GM15510 (cell line): ENCODE results near the gene ADAM12.

ENCODE experiments used
- POLR2A ChIP-seq: IDR thresholded peaks from 3 replicates; pipeline ENCODE4 v1.6.1; 2011; ENCODE audit warnings: borderline replicate concordance; ENCODE audit not compliant: insufficient read length; ENCODE audit errors: extremely low read depth

ADAM12 gene

DNA sequence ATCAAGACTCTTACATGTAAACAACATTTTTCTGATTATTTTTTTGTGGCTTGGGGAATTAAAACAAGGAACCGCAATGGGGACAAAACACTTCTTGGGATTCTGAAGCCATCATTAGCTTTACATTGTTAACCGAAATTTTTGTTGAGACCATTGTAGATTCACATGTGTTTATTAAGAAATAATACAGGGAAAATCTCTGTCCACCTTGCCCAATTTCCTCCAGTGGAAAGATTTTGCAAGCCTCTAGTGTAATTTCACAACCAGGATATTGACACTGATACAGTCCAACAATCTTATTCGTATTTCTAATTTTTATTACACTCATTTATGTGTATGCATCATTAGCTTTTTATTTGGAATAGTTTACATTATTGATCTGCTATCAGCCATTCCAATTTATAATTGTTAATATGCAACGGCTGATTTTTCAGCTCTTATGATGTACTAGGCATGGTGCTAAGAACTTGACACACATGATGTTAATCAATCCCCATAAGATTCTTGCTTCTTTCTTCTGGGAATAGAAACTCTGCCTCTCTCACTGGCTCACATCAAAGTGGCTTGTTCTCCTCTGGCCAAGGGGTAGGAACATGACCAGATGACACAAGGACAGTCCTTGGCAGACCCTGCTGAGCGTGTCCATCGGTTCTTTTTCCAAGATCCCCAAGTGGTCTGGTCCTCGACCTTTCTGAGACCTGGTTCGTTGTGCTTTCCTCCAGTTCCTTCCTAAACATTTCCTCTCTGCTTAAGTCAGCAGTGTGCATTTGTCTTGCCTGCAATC is 137.6 kb downstream of the ADAM12 start:
- TF ChIP-seq POLR2A: no peak

DNA sequence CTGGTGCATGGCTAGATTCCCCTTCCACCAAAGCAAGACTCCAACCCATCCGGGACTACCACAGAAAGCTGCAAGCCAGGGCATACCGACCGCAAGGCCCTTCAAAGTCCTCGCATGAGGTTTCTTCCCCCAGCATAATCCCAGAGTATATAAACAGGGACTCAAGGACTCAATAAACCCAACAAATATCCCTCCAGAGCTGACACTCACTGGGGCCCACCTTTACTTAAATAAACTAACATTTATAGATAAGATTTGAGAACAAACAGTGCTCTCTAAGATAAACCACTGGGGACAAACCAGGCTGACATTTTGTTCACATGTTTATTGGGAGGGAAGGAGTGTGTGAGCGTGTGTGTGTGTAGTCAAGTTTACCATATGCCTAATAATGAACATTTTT is 138.2 kb downstream of the ADAM12 start:
- TF ChIP-seq POLR2A: no peak

DNA sequence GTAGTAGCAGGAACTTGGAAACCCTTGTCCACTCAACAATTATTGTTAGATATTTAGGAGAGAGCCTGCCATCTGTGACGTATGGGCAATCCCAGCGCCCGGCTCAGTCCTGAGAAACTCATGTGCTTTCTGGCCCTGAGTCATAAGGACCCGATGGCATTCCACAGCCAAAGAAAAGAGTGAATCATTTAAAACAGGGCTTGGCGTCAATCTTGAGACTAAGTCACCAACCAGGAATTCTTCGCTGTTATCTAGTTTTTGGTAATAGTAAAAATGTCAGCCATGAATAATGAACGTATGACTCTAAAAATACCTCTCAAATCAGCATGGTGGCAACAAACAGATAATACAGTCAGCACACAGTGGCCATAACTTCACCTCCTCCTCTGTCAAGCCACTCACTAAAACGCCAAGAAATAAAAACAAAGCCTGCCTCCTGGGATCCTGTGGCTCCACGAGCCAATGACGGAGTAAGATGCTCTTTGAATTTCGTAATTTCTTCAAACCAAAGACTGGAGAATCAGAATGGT is 140.8 kb downstream of the ADAM12 start:
- no peak for TF ChIP-seq POLR2A

DNA sequence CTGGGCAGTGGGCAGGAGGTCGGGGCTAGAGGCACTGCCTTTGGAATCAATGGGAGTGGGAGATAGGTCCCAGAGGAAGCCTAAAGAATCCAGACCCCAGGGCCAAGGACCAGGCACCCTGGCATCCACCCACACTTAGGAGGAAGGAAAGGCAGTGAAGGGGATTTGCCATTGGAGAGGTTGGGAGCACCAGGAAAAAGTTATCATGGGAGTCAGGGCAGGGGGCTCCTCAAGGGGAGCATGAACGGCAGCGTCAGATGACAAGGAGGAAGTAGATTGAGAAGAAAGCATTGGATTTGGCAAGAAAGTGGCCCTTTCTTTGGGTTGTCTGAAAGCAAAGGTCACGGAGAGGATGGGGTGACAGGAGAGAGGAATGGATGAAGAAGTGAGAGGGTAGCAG is 142.8 kb downstream of the ADAM12 start:
- no peak for TF ChIP-seq POLR2A

DNA sequence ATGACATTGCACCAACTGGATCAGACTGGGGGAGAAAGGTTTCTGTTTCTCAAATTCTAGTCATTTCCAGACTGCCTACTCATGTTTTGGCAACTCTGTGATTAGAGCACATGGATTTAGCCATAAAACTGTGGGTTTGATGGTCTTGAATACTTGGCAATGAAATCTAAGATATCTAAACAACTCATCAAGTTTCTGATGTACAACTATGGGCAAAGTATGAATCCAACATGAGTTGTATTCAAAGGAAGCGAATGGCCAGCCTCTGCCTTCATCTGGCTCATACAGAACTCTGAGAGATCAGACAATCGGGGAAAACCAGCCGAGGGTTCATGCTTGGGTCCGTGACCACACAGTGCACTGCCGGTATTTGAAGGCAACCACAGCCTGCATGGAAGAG is 144.3 kb downstream of the ADAM12 start:
- TF ChIP-seq POLR2A: no peak

DNA sequence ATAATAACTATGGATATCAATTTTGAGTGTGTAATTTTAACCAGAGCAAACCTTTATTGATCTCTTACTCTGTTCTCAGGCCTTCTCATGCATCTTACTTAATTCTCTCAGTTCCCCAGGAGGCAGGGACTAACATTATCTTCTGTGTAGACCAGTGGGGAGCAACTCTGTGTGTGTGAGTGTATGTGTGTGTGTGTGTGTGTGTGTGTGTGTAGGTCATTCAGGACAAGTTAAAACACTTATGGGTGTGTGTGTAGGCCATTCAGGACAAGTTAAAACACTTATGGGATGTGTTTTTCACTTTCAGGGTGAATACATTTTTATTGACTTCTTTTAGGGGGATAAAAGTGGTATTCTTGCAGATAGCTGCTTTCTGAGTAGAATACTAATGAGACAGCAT is 145.0 kb downstream of the ADAM12 start:
- TF ChIP-seq POLR2A: no peak

DNA sequence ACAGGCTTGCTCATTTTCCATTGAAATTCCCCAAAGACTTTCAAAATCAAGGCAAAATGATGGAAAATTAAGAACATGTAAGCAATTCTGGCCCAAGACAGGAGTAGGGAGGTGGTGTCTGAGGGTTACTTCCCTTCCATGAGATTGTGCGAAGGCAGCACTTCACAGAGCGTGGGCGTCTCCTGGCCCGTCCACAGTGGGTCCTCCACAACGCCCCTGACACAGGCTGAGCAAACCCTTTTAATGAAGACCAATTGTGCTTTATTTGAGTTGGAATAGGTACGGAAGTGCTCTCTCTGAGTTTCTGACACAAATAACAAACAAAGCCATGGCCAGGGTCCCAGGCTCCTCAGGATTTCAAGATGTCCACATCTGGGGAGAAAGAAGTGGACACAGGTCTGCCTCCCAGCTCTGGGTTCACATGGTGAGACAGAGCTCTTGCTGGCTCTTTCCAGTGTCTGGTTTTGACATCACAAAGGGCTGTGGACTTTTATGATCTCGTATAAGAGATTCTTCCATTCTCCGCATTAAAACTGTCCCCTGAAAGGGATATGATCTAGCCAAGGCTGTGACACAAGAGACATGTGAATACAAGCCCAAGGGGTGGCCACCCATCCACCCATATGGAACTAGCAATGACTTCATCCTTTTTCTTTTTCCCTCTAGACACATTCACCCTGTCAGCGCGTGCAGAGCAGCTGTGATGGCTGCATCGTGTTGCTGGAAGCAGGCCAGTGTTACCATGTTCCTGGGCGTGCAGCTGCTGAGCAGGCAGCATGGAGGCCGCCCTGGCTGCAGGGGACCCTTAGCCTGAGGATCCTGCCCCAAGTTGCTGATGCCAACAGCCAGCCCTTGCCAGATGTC is 145.6 kb downstream of the ADAM12 start:
- TF ChIP-seq POLR2A: no peak

DNA sequence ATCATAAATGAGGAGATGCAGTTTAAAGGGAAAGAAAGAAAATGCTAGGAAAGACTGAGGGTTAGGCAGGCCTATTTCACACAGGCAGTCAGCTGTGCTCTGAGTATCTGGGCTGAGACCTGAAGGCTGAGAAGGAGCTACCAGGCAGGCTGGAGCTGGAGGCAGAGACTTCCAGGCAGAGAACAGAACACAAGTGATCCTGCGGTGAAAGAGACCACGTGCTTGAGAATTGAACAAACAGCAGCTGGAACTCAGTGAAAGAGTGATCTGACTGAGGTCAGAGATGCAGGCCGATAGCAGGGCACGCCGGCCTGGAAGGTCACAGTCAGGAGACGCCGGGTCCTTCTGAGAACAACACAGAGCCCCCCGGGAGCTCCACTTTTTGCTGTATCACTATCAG is 147.8 kb downstream of the ADAM12 start:
- TF ChIP-seq POLR2A: no peak

DNA sequence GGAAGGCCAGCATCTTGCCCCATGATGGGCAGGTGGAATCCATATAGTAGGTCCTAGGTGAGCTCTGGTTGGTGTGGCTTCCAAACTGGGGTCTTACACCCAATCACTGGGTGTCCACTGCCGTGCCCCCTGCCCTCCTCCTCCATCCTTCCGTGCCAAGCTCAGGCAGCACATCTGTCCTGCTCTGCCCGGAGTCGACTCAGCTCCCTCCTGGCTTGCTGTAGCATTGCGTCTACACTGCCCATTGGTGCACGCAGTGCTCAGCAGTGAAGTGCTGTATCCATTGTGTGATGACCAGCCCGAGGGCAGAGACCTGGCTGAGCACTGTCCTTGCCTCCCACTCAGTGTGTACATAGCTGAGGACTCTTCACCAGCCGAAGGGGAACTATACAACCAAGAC is 148.4 kb downstream of the ADAM12 start:
- TF ChIP-seq POLR2A: no peak

DNA sequence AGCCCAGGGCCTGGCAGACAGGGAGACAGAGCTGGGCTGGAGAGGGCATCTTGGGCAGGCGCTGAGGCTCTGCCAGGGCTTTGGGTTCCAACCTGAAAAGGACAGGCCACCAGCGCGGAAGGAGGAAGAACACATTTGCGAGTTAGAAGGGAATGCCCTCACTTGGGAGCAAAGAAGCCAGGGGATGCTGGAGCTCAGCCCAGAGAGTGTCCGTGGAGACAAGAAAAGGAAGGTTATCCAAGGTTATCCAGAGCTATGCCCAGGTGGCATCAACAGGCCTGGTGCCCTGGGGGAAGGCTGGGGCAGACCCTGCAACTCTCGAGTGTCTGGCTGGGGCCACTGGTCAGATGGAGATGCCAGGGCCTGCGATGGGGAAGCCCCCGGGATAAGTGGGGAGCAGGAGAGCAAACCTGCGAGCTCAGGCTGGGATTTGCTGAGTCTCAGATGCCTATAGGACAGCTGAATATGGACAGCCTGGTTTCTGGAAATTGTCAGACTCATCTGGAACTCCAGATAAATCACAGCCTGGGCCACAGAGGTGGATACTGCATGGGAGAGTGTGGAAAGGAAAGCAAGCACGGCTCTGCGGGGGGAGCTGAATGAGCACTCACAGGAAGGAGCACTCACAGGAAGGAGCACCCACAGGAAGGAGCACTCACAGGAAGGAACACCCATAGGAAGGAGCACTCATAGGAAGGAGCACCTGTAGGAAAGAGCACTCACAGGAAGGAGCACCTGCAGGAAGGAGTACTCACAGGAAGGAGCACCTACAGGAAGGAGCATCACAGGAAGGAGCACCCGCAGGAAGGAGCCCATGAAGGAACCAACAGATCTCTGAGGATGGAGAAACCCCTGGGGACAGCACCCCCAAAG is 152.1 kb downstream of the ADAM12 start:
- TF ChIP-seq POLR2A: no peak

DNA sequence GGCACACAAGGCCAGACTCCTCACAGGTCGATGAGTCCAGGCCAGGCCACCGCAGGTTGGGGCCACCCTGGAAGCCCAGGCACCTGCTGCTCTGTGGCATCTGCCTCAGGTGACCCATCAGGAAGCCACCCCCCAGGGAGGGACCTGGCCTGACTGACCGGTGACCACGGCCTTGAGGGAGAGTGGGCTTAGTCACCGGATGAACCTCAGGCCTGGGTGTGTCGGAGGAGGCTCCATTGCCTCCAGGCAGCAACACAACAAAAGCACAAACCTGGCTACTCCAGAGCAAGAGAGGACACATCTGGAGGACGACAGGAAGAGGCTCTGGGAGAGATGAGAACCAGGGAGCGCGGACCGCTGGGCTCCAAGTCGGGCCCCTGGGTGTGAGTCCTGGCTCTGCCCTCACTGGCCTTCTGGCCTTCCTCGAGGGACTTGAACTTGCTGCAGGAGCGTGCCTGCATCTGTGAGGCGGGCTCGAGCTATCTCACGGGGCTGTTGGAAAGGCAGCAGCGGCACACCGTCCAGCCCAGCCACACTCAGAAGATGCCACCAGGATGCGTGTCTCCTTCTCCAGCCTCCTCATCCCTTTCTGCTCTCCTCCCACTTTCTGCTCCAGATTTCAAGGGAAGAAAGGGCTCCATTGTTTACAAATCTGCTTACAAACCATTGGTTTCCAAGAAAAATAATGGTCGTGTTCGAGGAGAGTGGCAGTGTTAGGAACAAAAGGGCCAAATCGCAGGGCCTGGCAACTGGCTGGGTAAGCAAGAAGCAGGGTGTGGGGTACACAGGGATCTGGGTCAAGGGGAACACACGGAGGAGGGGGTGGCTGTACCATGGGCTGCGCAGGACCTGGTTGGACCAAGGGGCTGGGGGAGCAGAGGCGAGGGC is 152.9 kb downstream of the ADAM12 start:
- no peak for TF ChIP-seq POLR2A

DNA sequence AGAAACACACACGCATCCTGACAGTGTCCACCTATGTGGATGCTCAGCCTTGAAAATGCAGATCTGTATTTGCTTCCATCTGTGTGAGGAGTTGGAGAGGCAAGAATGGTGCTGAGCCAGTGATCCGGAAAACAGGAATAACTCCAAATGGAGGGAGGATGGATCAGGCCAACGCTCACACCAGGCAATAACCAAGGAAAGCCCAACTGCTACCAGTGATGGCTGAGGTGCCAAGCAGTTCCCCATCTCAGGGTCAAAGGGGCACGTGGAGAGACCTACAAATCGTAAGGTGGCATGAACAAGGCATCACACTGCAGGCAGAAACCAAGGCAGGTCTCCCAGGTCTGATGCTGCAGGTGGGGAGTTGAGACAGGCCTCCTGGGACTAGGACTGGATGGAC is 153.6 kb downstream of the ADAM12 start:
- no peak for TF ChIP-seq POLR2A

DNA sequence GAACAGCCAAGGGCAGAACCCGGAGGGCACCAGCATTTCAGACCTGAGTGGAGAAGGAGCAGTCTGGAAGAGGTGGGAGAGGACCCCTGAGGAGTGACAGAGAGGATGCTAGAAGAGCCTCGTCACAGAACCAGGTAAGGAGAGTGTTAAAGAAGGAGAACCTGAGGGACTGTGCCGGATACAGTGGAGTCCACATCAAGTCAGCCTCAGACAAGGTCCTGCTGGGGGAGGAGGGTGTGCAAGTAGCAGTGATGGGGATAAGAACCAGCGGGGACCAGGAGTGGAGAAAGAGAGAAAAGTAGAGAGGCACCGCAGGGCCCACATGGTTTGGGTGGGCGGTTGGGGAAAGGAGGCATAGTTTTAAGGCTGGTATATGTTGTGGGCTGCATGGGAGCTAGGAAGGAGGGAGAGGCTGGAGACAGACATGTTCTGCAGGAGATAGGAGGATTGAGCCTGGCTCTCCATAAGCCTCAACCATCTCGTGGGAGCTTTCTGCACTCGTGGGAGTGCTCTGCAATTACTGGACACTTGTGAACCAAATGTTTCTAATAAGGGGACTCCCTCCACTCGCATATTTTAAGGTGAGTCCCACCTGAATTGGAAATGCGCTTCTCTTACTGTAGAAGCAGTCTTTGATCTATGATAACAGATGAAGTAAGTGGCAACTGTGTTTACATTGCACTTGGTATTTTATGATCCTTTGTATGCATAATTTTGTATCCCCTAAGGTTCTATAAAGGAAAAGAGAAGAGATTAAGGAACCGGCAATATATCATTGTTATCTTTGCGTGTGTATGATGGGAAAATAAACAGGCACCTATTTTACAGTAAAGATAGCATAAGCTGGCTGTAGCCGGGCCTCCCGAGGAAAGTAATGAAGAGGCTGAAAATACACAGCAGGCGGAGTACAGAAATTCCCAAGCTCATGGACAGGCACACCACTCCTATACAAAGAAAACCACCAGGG is 154.8 kb downstream of the ADAM12 start:
- no peak for TF ChIP-seq POLR2A

DNA sequence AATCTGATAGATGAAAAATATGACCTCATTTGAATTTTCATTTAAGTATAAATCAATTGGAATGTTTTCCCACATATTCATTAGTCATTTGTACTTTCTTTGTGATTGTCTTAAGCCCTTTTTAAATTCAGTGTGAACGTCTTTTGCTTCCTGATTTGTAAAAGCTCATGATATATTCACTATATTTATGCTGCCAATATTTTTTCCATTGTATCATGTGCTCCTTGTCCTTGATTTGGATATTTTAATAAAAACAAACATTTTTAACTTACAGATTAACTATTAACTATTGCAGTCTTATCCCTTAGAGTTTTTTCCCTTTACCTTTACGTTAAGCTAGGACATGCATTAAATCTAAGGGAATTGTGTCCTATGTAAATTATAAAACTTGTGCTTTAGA is 157.7 kb downstream of the ADAM12 start:
- TF ChIP-seq POLR2A: no peak

DNA sequence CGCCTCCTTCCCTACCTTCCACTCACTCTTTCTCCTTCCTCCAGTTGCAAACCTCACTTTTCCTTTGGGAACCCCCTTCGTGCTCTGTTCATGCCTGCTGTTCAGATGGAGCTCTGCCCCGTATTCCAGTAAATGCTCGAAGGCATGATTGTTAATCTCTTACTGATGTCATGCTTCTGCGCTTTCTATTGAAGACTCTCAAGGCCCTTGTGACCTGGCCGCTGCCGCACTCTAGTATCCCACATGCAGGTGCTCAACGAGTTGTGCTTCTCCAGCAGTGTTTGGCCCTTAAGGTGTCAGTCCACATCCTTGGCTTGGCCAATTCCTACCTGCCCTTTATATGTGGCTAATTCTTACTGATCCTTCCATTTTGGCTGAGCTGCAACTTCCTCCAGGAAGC is 158.6 kb downstream of the ADAM12 start:
- TF ChIP-seq POLR2A: no peak
